ENCODE measurements around the gene SCYL1. TPM values are rescaled to one million over a fixed set of nuclear protein-coding genes. Genes with fewer than 3 reads are reported as not detected.
A peak's percentile ranks its signal among the peaks of the same experiment; 100 is the strongest.

The SCYL1 gene
- total RNA-seq, 1 donor, result 107 TPM

DNA sequence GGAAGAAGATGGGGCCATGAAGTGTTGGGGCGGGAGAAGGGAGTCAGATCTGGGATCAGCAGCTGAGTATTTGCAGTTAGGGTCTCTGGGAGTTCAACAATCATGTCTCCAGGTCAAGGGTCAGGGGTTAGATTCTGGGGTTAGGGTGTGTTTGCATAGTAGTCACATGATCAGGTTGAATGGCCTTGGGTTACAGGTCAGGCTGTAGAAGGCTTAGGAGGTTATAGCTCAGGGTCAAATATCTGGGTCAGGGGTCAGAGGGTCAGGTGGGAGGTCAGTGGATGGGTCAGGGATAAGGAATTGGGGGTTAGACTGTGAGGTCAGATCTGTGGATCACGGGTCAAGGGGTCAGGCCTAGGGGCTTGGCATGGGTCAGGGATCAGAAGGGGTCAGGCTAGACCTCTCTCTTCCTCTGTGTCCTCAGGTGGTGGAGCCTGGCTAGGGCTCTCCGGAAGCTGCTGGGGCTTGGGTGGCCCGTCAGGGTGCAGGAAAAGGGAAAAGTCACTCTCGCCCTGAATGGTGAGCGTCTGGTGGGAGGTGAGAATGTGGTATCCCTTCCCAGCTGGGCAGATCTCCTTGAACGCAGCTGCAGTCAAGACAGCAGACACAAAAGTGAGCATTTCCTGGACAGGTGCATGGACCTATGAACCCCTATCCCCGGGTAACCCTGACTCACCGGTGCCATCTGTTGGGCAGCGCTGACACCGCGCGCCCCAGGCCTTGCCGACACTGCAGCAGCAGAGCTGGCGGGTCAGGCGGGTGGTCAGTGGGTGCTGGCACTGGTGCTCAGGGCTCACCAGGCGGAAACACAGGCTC lies 26.9 kb downstream of the SCYL1 start:
- peak in 2 of 3 donors; percentile 65 to 70 for DNase-seq (ENCODE audit: low read depth in 2 of 3, low spot score in 2 of 3)

DNA sequence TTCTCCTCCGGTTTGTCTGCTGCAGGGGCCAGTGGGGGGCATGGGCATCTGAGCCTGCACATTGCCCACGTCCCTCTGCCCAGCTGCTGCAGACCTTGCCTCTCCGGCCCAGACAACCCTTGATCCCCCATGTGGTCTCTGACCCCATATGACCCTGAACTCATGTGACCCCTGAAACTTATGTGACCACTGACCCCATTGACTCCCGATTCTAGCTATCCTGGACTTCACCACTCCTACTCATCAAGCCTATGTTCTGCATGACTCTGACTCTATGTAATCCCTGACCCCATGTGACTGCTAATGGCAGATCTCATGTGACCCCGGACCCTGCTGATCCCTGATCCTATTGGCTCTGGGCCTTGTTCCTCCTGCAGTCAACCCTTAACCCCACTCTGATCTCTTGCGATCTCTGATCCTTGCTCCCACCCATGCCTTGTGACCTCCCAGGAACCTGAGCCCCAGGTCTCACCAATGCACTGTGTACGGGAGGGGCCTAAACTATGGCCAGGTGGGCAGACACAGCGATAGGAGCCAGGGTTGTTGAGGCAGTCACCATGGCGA lies 27.6 kb downstream of the SCYL1 start:
- no peak for DNase-seq (ENCODE audit: low read depth in 2 of 3, low spot score in 2 of 3)

DNA sequence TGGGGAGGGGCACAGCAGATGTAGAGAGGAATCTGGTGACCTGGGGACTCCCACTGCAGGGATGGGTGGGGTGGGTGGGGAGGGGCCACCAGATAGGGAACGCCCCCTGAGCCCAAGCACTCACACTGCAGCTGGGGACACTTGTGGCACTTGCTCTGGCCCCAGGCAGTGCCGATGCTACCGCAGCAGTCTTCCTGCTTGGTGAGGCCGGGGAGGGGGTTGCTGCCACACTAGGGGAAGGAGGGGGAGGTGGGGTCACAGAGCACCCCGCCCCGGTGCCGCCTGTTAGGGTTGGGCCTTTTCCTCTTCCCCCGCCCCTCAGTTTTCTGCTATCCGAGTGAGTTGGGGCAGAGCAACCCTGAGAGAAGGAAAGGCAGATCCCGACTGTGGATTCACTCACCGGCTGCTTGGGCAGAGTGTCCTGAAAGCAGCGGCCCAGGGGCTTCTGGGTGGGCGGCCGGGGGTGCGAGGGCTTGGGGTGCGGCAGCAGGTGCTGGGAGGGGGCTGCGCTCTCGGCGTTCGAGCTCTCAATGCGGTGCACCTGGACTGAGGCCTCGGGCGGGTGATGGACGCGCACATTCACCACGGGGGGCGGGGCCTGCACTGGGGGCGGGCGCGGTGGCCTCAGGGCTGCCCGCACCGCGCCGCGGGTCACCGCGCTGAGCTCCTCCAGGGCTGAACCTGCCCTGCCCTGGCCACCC lies 28.6 kb downstream of the SCYL1 start:
- peak in 2 of 3 donors; percentile 90 to 93 for DNase-seq (ENCODE audit: low read depth in 2 of 3, low spot score in 2 of 3)

DNA sequence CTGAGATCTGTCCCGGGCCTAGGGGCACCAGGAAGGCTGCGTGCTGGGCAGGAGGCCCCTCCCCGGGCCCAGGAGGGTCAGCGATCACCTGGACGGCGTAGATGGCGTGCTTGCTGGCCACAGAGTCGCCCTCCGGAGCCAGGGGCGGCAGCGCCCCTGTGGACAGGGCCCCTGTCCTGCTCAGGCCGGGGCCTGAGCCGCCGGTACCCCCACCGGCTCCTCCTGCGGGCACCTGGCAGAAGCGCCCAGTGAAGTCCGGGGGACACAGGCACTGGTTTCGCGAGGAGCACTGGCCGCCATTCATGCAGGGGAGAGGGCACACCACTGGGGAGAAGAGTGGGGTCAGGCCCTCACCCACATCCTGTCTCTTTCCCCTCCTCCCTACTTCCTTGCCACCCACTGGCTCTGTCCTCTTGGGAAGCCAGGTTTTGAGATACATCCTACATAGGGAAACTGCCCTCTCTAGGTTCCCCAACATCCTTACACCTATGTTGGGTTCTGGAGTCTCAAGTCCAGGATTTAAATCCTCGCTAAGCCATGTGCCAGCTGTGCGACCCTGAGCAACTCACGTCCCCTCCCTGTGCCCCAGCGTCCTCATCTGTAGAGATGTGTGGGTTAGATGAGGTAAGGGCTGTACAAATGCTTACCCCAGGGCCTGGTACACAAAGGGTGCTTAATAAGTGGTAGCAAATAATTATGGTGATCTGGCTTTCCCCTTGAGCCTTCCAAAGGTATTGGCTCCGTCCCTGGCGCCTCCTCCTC lies 29.4 kb downstream of the SCYL1 start:
- no peak for DNase-seq (ENCODE audit: low read depth in 2 of 3, low spot score in 2 of 3)

DNA sequence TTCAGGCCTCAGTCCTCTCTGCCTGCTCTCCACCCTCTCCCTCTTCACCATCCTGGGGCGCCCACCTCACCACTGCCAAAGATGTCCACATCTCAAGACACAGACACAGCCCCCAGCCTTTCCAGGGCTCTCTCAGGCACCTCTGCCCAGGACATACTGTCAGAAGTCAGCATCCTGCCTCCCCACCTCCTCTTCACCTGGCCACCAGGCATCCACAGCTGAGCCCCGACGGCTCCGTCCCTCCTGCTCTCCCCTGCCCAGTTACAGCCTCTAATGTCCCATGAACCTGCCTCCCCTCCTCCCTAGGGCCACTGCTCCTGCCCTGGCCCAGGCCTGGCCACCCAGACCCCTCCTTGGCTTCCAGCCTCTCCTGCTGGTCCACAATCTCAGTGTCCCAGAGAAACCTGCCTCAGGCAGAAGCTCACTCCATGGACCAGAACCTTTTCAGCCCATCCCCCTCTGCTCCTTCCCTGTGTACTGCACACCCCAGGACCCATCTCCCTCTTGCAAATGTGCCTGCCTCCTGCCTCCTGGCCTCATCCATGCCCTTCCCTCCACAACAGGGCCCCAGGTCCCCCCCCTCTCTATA lies 30.1 kb downstream of the SCYL1 start:
- no peak for DNase-seq (ENCODE audit: low read depth in 2 of 3, low spot score in 2 of 3)

DNA sequence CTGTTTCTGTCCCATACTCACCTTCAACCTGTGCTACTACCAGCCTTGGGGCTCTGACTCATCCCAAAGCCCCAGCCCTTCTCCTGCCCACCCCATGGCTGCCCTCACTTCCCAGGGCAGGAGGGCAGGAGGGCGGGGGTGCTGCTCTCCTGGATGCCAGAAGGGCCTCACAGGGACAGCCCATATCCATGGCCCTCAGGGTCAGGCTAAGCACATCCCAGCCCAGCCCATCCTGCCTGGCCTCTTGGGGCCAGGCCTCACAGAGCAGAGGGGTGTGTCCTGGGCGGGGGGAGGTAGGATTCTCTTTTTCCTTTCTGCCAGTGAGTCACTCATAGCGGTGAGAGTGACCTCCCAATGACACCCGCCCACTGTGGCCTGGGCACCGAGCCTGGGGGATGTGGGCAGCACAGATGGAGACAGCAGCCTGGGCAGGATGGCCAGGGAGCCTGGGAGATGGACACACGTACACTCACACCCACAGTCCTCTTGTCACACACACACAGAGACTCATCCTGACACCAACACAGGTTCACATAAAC lies 30.9 kb downstream of the SCYL1 start:
- no peak for DNase-seq (ENCODE audit: low read depth in 2 of 3, low spot score in 2 of 3)

DNA sequence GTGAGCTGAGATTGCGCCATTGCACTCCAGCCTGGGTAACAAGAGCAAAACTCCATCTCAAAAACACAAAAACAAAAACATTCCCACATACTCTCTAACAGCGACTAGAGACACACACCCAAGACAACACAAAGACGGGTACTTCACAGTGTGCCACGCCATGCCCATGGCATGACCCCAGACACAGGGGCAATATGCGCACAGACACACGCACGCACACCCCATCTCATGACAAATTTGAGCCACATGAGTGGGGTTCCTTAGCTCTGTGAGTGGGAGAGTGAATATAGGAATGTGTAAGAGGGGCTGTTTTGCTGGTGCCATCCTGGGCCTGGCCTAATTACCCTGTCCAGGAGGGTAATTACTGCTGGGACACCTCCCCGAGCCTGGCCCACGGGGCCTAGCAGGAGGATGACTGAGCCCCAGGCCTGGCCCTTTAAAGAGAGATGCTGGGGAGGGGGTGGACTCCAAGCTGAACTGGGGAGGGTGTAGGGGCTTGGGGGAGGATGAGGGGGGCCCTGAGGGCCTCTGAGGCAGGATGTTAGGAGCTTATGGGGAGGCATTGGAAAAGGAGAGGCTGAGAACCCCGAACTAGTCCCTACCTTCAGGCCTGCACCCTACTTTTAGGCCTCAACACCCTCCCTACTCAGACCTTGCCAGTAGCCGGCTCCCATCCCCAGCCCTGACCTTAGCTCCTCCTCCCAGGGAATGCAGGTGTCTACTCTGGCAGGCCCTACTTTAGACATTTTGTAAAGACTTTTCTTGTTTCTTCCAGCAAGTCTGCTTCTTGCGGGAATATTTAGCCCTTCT lies 31.8 kb downstream of the SCYL1 start:
- no peak for DNase-seq (ENCODE audit: low read depth in 2 of 3, low spot score in 2 of 3)

DNA sequence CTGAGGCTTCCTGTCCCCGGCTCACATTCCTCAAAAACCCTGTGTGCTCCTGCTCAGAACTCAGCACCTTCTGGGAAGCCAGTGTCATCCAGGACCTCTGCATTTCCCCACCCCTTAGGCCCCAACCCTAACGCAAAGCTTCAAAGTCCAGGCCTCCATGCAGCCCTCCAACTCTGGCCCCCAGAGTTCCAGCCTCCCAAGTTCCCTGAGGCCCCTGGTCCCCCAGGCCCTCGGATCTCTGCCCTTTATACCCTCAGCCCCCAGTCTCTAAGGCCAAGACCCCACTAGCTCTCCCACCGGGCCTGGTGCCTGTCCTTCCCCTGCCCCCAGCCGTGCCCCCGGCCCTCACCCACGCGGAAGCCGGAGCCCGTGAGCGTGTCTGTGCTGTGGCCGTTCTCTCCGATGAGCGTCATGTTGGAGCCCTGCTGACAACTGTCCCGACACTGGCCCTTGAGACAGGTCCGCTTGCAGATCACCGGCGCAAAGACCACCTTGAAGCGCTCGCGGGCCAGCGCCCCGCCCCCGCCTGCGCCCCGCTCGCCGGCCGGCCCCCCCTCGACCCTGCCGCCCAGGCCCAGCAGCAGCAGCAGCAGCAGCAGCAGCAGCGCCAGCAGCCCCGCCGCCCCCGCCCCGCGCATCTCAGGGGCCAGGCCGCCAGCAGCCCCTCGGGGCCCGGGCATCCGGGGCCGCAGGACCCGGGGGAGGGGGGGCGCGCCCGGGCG lies 32.6 kb downstream of the SCYL1 start:
- DNase-seq (ENCODE audit: low read depth in 2 of 3, low spot score in 2 of 3), result no peak

DNA sequence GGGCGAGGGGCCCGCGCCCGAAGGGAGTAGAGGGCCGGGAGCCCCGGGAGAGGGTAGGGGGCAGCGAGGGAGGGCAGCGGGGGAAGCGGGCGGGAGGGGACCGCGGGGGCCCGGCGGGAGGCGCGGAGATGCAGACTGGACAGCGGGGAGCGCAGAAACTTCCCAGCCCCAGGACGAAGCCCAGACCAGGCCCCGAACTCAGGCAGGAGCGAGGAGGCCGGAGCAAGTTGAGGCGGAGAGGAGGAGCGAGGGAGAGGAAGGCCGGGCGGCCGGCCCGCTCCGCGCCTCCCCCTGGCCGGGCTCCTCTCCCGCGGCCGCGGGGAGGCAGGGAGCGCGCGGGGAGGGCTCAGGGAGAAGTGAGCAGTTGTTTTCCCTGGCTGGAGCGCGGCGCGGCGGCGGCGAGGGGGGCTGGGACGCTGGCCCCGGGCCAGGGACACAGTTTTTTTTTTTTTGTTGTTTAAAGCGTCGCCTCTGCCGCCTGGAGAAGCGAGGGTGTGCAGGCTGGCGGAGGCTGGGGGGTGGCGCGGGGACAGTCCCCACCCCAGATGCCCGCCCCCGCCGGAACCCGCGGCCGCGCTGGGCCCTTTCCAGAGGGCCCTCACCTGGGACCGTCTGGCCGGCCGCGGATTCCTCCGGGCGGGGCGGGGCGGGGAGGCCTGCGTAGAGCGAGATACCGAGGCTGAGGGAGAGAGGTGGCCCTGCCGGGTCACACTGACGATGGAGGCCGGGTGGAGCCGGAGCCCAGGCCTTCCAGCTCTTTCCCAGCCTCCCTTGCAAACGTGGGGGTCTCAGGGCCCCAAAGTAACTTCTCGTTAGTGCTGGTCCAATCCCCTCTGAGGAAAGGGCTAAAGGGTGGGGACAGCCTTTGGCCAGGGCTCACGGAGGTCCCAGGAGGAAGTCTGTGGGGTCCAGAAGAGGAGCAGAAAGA lies 33.4 kb downstream of the SCYL1 start, which contains the start of gene LTBP3:
Gene LTBP3 (minus strand): TSS at position 358 of the 928 bp plus-strand sequence. CDS start 400 bp downstream, outside the sequence.
- peak in 1 of 3 donors; percentile 47 for DNase-seq (ENCODE audit: low read depth in 2 of 3, low spot score in 2 of 3)

DNA sequence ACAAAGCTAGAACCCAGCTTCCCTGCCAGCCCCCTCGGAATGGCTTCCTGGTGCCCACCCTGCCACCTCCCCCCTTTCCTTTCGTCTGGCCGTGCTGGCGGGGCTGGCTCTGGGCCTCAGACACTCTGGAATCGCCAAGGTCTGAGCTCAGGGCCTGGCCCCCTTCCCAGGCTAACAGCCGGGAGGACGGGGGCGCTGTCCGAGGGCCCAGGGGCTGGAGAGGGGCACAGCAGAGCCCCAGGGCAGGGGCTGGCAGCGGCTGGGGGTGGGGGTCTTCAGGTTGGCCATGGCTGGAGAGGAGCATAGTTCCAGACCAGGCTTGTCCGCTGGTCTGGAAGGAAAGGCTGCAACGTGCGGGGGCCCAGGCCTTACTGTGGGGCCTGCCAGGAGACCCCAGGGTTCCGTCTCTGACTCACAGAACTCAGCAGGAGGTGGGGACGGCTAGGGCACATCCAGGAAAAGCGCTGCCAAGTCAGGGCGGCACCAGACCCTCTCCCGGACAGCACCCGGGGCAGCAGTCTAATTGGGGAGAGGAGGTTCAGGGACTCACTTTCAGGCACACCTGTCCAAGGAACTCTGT lies 34.1 kb downstream of the SCYL1 start:
- no peak for DNase-seq (ENCODE audit: low read depth in 2 of 3, low spot score in 2 of 3)

DNA sequence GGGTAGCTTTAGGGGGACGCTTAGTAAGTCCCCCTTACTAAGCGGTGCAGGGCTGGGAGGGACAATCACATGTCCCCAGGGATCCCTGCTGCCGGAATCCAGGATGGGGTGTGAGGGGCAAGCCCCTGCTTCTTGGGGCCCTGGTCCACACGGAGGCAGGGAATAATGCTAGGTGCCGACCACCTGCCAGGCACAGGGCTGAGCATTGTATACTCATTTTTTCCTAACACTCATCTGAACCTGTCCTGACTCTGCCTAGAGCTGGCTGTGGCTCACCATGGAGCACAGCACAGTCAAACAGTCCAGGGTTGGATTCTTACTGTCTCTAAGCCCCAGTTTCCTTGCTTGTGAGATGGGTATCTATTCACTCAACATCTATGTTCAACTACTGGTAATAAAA lies 34.7 kb downstream of the SCYL1 start:
- no peak for DNase-seq (ENCODE audit: low read depth in 2 of 3, low spot score in 2 of 3)

DNA sequence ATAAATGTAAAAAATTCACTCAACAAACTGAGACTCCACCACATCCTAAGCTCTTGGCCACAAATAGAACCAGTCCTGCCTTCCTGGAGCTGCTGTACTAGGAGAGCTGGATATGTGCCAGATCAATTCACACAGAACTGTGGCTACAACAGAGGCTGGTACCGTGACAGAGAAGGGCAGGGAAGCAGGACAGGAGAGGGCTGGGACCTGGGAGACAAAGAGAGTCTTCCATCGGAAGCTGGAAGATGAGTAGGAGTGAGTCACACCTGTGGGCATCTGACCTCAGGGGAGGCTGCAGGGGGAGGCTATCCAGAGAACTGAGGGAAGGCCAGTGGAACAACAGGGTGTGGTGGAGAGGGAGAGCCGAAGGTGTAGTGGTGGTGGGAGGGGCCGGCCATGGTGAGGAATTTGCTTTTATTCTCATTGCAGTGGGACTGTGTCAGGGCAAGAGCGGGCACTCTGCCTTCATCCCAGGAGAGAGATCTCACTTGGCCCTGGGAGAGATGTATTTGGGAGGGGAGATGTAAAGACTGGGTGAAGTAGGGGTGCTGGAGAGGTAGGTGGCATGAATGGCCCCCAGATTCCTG lies 35.2 kb downstream of the SCYL1 start:
- no peak for DNase-seq (ENCODE audit: low read depth in 2 of 3, low spot score in 2 of 3)

DNA sequence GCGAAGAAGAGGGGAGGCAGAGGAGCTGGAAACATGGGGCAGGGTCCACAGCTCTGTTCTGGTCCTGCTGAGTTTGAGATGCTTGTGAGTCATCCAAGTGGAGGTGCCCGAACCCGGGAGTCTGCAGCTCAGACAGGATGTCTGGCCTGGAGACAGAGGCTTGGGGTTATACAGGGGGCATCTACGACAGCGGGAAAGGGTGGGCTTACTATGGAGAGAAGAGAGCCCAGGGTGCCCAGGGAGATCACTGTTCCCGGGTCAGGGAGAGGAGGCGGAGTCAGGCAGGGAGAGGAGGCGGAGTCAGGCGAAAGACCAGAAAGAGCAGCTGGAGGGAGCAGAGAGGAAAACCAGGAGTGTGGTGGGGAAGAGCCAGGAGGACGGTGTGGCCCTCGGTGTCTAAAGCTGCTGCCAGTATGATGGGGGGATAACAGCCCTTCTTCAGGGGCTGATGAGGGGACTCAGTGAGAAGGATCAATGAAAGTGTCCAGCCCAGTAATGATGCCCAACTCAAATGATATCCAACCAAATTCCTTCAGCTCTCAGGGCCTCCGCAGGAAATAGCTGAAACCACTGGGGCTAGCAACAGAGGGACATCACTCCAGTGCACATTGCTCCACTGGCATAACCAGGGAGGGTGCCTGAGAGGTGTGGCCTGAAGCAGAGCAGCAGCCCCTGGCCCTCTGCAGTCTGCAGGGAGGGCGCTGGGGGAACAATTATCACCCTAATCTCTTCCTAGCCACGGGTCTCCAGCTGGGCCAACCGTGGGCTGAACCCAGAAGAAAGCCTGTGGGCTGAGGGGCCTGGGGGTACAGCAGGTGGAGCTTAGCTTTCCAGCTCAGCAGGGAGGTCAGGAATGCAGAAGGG lies 35.9 kb downstream of the SCYL1 start:
- DNase-seq (ENCODE audit: low read depth in 2 of 3, low spot score in 2 of 3), result no peak

DNA sequence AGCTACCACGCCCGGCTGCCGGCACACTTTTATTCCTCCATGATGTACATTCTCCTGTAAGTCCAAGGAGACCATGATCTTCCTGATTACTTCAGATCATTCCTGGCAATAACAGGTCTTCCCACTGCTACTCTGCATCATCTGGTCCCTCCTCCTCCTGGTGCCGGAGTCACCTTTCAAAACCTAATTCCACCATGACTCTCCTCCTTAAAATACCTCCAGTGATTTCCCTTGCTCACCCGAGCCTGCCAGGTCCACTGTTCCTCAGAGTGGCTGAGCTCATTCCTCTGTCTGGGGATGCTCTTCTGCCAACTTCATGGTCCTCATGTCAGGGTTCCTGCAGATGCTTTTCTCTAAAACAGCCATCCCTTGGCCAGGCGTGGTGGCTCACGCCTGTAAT lies 37.1 kb downstream of the SCYL1 start:
- DNase-seq (ENCODE audit: low read depth in 2 of 3, low spot score in 2 of 3), result no peak

DNA sequence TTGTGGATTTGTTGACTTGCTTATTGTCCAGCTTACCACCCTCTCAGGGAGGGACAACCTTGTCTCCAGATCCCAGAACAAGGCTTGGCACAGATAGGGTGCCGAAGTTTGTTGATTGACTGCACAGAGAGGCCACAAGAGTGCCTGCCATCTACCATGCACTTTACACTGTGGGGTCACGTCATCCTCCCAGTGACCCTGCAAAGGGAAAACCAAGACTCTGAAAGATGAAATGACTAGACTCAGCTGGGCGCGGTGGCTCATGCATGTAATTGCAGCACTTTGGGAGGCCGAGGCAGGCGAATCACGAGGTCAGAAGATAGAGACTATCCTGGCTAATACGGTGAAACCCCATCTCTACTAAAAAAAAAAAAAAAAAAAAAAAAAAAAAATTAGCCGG lies 37.9 kb downstream of the SCYL1 start:
- DNase-seq (ENCODE audit: low read depth in 2 of 3, low spot score in 2 of 3), result no peak

DNA sequence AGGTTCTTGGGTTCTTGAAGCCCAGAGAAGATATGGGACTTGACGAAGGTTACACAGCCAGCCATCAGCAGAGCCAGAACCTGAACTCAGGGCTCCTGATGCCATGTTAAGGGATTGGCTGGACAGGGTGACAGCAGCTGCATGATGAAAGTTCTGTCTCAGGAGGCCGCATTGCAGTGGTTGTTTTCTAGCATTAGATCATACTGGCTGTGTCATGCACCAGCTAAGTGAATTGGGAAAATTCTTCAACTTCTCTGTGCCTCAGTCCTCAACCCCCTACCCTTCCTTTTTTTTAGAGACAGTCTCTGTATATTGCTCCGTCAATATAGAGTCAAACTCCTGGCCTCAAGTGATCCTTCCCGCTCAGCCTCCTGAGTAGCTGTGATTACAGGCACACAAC lies 38.7 kb downstream of the SCYL1 start:
- no peak for DNase-seq (ENCODE audit: low read depth in 2 of 3, low spot score in 2 of 3)

Measured in hematopoietic multipotent progenitor cell (in vitro differentiated cells).